HG02970 (cell line): ENCODE measurements around the gene GSTP1.
"Not testable (repeated sequence)": the region's sequence is repeated elsewhere in the genome, so short reads cannot be mapped to it uniquely, and the experiment has no call there.

Experiments
- ATAC-seq: cut with Tn5 transposase; IDR thresholded peaks from one replicate; pipeline ENCODE4 v1.9.1; 2021; ENCODE audit warnings: mild to moderate bottlenecking, moderate library complexity, moderate number of reproducible peaks; ENCODE audit not compliant: unreplicated experiment, low FRiP score

The GSTP1 gene

DNA sequence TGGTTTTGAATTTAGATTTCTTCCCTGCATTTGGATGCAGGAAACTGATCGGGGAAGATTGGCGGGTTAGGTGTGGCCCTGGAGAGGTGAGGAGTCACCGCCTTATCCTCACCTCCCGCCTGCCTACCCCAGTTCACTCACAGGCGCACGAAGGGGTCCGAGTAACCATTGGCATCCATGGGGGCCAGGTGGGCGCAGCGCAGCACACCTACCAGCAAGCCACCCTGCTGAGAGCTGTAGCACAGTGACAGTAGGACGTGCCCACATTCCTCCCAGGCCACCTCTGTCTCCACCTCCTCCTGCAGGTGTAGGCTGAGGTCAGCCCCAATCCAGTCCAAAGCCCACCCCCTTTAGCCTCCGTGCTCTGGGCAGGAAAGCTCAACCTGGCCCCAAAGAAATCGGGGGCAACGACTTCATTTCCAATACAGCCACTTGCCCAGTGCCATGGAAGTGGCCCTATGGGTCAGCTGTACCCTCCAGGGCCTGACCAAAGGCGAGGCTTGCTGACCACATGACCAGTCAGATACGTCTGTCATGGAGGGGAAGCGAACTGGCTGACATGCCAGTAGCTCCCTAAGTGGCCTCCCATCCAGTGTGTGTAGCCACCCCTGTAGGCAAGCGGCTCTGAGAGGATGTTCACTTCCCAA is 29.8 kb downstream of the GSTP1 start:
- peak; percentile 7 for ATAC-seq

- peak; percentile 58 for ATAC-seq
Observed at GRCh38 chr11:67613960-67614715, 30.5 kb downstream of the GSTP1 start.

GRCh38 chr11:67614730-67615714 is 31.4 kb downstream of the GSTP1 start:
- no peak for ATAC-seq

GRCh38 chr11:67615728-67616430 is 32.3 kb downstream of the GSTP1 start:
- ATAC-seq: no peak

DNA sequence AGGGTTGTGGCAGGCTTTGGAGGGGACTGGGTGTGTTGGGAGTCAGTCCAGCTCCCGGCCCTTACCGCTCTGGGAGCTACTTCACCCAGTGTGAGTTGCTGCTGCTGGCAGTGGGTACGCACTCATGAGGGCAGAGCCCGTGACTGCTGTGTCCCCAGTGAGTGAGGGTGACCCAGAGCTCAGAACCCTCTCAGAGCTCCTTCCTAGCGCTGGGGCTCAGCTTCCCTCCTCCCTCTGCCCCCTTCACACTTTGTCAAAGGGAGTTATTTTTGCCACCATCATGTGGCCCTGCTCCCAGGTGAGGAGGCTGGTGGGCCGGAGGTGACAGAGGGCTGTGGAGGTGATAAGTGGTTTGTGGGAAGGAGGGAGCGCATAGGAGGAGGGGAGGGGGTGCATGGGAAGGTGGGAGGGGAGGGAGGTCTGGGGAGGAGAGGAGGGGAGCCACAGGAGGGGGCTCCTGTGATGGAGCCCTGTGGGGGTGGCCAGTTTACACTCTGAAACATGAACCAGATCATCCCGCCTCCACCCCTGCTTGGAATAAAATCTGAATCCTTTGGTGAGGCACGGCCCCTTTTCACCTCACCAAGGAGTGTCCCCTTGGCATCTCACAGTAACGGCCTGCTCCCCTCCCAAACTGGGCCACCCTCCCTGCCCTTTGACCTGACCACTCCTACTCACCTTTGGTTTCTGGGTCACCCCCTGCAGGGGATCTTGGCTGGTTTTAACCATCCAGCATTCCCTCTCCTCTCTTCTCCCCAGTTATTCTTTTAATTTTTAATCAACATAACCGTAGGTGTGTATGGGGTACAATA is 33.0 kb downstream of the GSTP1 start:
- no peak for ATAC-seq

GRCh38 chr11:67617243-67617953 is 33.8 kb downstream of the GSTP1 start:
- no peak for ATAC-seq

- ATAC-seq: not testable (repeated sequence)
Observed at GRCh38 chr11:67618901-67619659, 35.5 kb downstream of the GSTP1 start.

GRCh38 chr11:67619683-67620618 is 36.3 kb downstream of the GSTP1 start:
- ATAC-seq: not testable (repeated sequence)

- not testable (repeated sequence) for ATAC-seq
Observed at GRCh38 chr11:67620621-67621020, 37.0 kb downstream of the GSTP1 start.

DNA sequence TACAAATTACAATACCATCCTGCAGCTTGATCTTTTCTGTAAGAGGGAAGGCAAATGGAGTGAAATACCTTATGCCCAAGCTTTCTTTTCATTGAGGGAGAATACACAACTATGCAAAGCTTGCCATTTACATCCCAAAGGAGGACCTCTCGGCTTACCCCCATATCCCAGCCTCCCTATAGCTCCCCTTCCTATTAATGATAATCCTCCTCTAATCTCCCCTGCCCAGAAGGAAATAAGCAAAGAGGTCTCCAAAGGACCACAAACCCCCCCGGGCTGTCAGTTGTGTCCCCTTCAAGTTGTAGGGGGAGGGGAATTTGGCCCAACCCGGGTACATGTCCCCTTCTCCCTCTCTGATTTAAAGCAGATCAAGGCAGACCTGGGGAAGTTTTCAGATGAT is 38.3 kb downstream of the GSTP1 start:
- ATAC-seq: not testable (repeated sequence)

GRCh38 chr11:67622905-67623304 is 39.3 kb downstream of the GSTP1 start:
- not testable (repeated sequence) for ATAC-seq

- not testable (repeated sequence) for ATAC-seq
Observed at GRCh38 chr11:67623795-67624194, 40.2 kb downstream of the GSTP1 start.

DNA sequence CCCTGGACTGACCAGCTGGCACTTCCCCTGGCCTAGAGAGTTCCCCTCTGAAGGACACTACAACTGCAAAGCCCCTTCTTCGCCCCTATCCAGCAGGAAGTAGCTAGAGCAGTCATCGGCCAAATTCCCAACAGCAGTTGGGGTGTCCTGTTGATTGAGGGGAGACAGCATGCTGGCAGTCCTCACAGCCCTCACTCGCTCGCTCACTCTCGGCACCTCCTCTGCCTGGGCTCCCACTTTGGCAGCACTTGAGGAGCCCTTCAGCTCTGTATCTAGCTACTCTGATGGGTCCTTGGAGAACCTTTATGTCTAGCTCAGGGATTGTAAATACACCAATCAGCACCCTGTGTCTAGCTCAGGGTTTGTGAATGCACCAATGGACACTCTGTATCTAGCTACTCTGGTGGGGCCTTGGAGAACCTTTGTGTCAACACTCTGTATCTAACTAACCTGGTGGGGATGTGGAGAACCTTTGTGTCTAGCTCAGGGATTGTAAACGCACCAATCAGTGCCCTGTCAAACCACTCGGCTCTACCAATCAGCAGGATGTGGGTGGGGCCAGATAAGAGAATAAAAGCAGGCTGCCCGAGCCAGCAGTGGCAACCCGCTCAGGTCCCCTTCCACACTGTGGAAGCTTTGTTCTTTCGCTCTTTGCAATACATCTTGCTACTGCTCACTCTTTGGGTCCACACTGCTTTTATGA is 42.7 kb downstream of the GSTP1 start:
- not testable (repeated sequence) for ATAC-seq

GRCh38 chr11:67626970-67627369 is 43.4 kb downstream of the GSTP1 start:
- ATAC-seq: no peak

GRCh38 chr11:67627441-67627811 is 43.8 kb downstream of the GSTP1 start:
- ATAC-seq: no peak

DNA sequence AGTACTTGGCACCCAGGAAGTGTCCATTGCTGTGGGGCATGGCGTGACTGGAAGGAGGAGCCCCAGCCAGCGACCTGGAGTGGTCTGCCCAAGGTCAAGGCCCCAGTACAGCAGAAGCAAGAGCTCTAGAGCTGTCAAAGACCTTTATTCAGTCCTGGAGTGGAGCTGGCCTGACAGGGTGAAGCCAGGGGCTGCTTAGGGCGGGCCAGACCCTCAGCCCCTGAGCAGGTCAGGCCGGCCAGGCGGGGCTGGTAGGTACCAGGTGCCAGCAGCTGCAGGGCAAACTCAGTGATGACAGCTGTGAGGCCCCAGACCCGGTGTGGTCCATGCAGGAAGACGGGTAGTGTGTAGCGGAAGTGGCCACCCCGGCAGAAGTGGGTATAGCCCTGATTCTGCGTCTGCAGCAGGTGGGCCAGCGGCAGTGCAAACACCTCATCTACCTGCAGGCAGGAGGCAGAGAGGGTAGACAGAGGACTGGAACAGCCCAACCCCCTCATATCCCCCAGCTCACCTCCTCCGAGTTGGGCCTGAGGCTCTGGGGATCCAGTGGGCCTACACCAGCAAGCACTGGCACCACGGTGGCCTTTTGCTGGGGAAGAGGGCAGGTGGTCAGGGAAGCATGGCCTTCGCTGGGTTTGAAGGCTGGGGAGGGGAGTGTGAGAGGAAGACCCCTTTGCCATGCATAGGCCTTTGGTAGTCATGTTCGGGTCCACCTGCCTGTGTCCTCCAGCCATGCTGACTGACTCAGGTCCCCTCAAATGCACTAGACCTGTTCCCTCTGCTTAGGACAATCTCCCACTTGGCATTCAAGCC is 44.4 kb downstream of the GSTP1 start:
- ATAC-seq: no peak
